NOMO-1 (cell line): ENCODE results near the gene IFI35.
"Not testable (repeated sequence)": the region's sequence is repeated elsewhere in the genome, so short reads cannot be mapped to it uniquely, and the experiment has no call there.

Experiments used
- DNase-seq, 2 experiments: peaks; one replicate each; lab custom pipeline; 2025; ENCODE audit not compliant: unreplicated experiment in 2 of 2; lab: John Stamatoyannopoulos, UW

IFI35 gene

GRCh38 chr17:43044024-43044423 is 37.4 kb downstream of the IFI35 start:
- DNase-seq = no peak

DNA sequence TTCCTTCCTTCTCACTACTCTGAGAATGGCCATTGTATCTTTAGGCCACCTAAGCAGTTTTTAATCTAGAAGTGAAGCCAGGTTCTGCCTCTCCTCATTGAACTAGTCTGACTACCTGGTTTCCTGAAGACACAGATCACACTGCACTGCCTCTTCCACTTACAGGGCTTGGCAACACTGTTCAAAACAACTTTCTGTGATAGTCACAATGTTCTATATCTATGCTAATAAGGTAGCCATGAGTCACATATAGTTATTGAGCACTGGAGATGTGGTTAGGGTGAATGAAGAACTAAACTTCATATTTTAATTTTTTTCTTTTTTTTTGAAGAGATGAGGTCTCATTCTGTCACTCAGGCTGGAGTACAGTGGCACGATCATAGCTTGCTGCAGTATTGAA is 45.4 kb downstream of the IFI35 start:
- no peak for DNase-seq

GRCh38 chr17:43053008-43053407 is 46.4 kb downstream of the IFI35 start:
- DNase-seq = not testable (repeated sequence)

DNA sequence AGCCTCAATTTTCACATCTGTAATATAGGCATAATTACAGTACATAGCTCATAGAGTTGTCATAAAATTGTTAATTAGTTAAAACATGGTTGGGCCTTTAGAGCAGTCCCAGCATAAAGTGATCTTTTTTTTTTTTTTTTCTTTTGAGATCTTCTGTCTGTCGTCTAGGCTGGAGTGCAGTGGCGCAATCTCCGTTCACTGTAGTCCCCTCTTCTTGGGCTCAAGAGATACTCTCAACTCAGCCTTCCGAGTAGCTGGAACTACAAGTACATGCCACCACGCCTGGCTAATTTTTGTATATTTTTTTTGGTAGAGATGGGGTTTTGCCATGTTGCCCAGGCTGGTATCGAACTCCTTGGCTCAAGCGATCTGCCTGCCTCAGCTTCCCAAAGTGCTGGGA is 49.5 kb downstream of the IFI35 start:
- no peak for DNase-seq

DNA sequence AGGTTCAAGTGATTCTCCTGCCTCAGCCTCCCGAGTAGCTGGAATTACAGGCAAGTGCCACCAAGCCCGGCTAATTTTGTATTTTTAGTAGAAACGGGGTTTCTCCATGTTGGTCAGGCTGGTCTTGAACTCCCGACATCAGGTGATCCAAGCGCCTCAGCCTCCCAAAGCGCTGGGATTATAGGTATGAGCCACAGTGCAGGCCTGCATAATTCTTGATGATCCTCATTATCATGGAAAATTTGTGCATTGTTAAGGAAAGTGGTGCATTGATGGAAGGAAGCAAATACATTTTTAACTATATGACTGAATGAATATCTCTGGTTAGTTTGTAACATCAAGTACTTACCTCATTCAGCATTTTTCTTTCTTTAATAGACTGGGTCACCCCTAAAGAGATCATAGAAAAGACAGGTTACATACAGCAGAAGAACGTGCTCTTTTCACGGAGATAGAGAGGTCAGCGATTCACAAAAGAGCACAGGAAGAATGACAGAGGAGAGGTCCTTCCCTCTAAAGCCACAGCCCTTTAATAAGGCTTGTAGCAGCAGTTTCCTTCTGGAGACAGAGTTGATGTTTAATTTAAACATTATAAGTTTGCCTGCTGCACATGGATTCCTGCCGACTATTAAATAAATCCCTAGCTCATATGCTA is 56.5 kb downstream of the IFI35 start:
- DNase-seq = no peak
